WTC11 (cell line): ENCODE measurements around the gene DUOX2.

Experiments used
- ARID4B ChIP-seq: sonication (generic); formaldehyde crosslinking; IDR thresholded peaks from 2 replicates; pipeline ENCODE4 v1.8.0; 2023; ENCODE audit warnings: missing genetic modification reagents, mild to moderate bottlenecking, borderline replicate concordance
- ATF2 ChIP-seq: sonication (generic); formaldehyde crosslinking; IDR thresholded peaks from 2 replicates; pipeline ENCODE4 v1.8.1; 2022; ENCODE audit warnings: low read depth, missing genetic modification reagents, borderline replicate concordance
- ELF4 ChIP-seq: sonication (generic); formaldehyde crosslinking; IDR thresholded peaks from 2 replicates; pipeline ENCODE4 v1.8.1; 2022; ENCODE audit warnings: low read depth, mild to moderate bottlenecking, moderate library complexity, missing genetic modification reagents
- ERG ChIP-seq: fragments of 250-450 bp; sonication (Bioruptor Pico); IDR thresholded peaks from 2 replicates; pipeline ENCODE4 v1.8.0; 2021; ENCODE audit warnings: mild to moderate bottlenecking
- KAT7 ChIP-seq: sonication (generic); formaldehyde crosslinking; IDR thresholded peaks from 2 replicates; pipeline ENCODE4 v1.8.1; 2023; ENCODE audit warnings: missing genetic modification reagents, mild to moderate bottlenecking, borderline replicate concordance
- SP1 ChIP-seq: sonication (generic); formaldehyde crosslinking; conservative IDR thresholded peaks from 2 replicates; pipeline ENCODE4 v1.8.1; 2022; ENCODE audit warnings: missing genetic modification reagents
- TP53 ChIP-seq: sonication (generic); formaldehyde crosslinking; IDR thresholded peaks from 2 replicates; pipeline ENCODE4 v1.8.1; 2023; ENCODE audit warnings: mild to moderate bottlenecking, missing genetic modification reagents
- ZBTB21 ChIP-seq: sonication (generic); formaldehyde crosslinking; IDR thresholded peaks from 2 replicates; pipeline ENCODE4 v1.8.1; 2023; ENCODE audit warnings: mild to moderate bottlenecking, missing genetic modification reagents, borderline replicate concordance
- TF ChIP-seq, protein P1 (sequence below): fragments of 200-600 bp; IDR thresholded peaks from 2 replicates; pipeline ENCODE4 v1.8.0; 2022; ENCODE audit warnings: antibody characterized with exemption

GRCh38 chr15:45114751-45115085, 746 bp upstream of the DUOX2 start:
- TF ChIP-seq, protein P1, sequence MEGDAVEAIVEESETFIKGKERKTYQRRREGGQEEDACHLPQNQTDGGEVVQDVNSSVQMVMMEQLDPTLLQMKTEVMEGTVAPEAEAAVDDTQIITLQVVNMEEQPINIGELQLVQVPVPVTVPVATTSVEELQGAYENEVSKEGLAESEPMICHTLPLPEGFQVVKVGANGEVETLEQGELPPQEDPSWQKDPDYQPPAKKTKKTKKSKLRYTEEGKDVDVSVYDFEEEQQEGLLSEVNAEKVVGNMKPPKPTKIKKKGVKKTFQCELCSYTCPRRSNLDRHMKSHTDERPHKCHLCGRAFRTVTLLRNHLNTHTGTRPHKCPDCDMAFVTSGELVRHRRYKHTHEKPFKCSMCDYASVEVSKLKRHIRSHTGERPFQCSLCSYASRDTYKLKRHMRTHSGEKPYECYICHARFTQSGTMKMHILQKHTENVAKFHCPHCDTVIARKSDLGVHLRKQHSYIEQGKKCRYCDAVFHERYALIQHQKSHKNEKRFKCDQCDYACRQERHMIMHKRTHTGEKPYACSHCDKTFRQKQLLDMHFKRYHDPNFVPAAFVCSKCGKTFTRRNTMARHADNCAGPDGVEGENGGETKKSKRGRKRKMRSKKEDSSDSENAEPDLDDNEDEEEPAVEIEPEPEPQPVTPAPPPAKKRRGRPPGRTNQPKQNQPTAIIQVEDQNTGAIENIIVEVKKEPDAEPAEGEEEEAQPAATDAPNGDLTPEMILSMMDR: no peak
- TF ChIP-seq SP1 (CRISPR knock-in tag): no peak
- TF ChIP-seq TP53 (CRISPR knock-in tag): no peak
- TF ChIP-seq ARID4B (CRISPR knock-in tag): no peak
- TF ChIP-seq KAT7 (CRISPR knock-in tag): no peak
- TF ChIP-seq ERG (CRISPR knock-in tag): no peak
- TF ChIP-seq ELF4: no peak
- no peak for TF ChIP-seq ATF2 (CRISPR knock-in tag)
- TF ChIP-seq ZBTB21: no peak
